GM19395 (cell line): ENCODE data around the gene C1orf105.
"Not testable (repeated sequence)": the region's sequence is repeated elsewhere in the genome, so short reads cannot be mapped to it uniquely, and the experiment has no call there.

Source experiments
- ATAC-seq: cut with Tn5 transposase; IDR thresholded peaks from one replicate; pipeline ENCODE4 v1.9.1; 2021; ENCODE audit warnings: mild to moderate bottlenecking, moderate library complexity; ENCODE audit not compliant: unreplicated experiment

Gene C1orf105

DNA sequence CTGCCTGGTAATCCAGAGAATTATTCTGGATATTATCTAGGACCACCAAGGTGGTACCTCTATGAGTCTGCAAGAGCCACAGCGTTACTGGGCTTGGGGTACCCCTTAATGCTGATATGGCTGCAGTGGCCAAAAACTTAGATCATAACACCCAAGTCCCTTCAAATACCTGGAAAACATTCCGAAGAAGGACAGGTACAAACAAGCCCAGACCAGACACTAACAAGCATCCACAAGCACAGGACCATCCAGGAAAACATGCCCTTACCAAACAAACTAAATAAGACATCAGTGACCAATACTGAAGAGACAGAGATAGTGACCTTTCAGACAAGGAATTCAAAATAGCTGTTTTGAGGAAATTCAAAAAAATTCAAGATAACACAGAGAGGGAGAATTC is 2.9 kb downstream of the C1orf105 start:
- ATAC-seq = no peak

DNA sequence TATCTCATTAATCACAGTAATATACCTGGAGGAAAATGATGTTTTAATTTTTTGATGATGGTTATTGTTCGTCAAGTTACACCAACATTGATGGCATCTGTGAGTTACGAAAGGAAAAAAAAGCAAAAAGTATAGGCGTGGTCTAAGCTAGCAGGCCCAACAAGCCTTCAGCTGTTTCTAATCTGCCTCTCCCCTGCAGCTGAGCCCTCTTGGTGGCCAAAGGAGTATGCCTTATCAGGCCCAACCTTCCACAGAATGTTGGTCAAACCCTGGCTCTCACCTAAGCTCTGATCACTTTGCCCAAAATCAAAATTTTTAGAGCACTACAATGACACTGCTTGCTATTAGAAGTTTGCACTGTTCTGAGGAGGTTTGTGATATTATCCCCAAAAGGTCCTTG is 4.9 kb downstream of the C1orf105 start:
- ATAC-seq = no peak

DNA sequence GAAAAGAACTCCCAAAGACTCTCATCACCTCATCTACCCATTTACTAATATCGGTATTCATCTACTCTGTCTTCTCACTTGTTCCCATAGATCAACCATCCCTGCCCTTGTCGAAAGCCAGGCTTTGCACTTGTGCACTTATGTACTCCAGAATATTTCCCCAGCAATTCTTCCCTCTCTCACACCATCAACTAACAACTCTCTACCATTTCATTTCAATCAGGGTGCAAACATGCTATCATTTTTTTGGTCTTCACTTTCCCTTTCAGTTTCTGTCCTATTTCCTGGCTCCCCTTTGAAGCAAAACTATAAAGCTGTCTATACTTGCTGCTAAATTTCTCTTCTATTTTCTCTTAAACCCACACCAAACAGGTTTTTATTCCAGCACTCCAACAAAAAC is 6.7 kb downstream of the C1orf105 start:
- ATAC-seq = no peak

DNA sequence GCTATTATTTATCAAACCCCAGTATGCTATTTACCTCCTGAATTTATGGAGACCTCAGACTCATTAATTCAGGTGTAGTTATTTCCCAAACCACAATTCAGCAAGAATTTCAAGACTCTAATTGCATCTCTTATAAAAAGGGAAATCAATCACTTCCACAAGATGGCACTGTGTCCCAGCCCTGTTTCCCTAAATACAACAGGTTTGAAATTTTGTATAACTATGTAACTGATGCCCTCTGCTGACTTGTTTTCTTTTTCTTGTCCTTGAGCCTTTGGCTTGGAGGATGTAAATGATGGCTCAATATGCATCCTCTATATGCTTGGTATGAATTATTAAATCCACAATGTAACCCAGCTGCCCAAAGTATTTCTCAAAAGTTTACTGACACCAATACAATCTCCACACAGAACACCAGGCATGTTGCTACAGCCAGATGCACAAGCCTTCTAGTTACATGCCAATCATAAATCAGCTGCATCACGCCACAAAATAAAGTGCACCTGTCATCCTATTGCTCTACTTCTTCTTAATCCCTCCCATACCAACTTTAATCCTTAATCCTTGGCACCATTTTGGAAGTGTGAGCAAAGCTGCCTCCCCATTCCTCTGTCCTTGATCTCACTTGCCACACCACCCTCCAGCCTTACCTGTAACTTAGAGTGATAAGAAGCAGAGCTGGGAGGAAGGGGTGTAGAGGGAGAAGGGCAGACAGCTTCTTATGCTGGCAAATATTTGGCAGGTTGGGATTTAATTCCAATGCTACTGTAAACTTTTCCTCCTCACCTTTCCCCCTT is 9.0 kb downstream of the C1orf105 start:
- no peak for ATAC-seq

- ATAC-seq = no peak
These were observed 9.6 kb downstream of the C1orf105 start for GRCh38 chr1:172430128-172430454.

GRCh38 chr1:172431204-172431603 is 10.7 kb downstream of the C1orf105 start:
- ATAC-seq = no peak

DNA sequence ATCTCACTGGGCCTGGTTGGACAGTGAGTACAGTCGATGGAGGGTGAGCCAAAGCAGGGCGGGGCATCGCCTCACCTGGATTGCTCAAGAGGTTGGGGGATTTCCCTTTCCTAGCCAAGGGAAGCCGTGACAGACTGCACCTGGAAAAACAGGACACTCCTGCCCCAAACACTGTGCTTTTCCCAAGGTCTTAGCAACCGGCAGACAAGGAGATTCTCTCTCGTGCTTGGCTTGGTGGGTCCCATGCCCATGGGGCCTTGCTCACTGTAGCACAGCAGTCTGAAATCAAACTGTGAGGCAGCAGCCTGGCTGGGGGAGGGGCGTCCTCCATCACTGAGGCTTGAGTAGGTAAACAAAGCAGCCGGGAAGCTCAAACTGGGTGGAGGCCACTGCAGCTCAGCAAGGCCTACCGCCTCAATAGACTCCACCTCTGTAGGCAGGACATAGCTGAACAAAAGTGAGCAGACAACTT is 11.3 kb downstream of the C1orf105 start:
- ATAC-seq = no peak

DNA sequence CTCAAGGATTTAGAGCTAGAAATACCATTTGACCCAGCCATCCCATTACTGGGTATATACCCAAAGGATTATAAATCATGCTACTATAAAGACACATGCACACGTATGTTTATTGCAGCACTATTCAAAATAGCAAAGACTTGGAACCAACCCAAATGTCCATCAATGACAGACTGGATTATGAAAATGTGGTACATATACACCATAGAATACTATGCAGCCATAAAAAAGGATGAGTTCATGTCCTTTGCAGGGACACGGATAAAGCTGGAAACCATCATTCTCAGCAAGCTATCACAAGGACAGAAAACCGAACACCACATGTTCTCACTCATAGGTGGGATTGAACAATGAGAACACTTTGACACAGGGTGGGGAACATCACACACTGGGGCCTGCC is 16.7 kb downstream of the C1orf105 start:
- not testable (repeated sequence) for ATAC-seq

- ATAC-seq = no peak
These were observed 21.9 kb downstream of the C1orf105 start for GRCh38 chr1:172442404-172442803.

- peak; percentile 3 for ATAC-seq
These were observed 22.5 kb downstream of the C1orf105 start for GRCh38 chr1:172442843-172443565.

DNA sequence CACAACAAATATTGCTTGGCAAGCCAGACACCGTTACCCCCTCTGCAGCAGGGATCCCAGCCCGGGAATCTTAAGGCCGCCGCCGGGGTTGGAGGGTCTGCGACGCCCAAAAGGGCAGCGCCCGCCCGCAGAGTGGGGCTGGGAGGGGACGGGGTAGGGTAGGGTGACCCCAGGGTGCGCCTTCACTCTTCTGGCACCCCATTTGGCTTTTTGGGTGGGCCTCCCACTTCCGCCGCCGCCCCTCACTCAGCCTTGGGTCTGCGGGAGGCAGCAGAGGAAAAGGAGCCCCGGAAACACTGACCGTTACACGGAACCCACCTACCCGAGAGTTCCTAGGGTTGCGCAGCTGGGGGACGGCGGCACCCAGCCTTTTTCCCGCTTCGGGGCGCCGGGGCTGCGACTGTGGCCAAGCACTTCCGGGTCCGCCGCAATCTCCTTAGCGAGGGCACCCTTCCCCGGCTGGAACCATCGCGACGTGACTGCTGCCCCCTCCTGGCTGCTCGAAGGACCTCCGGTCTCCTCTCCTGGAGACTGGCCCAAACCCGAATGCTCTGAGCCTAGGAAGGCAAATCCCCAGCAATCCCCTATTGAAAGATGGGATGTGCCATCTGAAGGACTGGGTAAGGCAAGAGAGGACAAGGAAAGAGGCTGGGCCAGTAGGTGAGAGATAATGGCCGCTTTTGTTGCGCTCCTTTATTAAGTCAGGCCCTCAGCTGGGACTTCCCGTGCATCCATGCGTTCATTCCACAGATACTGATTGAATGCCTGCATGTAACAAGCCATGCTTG is 23.4 kb downstream of the C1orf105 start, which contains the start of gene PIGC:
Gene PIGC (minus strand): TSS at position 404 of the 788 bp plus-strand sequence. CDS start 1,447 bp downstream, outside the sequence.
- ATAC-seq = peak; percentile 100

GRCh38 chr1:172446547-172446946 is 26.1 kb downstream of the C1orf105 start:
- no peak for ATAC-seq

- no peak for ATAC-seq
These were observed 27.2 kb downstream of the C1orf105 start for GRCh38 chr1:172447641-172448040.

DNA sequence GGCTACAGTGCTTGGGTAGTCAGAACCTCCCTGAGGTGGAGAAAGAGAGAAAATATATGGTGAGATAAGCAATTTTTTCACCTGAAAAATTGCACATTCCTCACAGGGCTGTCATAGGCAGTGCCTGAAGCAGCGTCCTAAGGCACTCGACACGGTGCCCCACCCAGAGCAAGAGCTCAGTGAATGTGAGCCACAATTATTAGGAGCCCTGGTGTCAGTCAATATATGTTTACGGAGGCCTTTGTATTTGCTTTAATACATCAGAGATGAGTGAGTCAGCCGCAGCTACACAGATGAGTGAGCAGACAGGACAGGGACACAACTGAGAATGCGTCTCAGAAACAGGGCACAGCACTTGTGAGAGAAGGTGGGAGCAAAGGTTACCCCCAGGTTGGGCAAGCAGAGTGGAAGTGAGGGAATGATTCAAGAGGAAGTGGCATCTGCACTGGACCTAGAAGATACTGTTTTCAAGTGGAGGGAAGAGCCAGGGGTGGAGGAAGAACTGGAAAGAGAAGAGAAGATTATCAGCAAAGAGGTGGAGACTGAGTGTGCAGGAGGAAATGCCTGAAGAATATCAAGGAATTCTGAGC is 28.6 kb downstream of the C1orf105 start:
- no peak for ATAC-seq

DNA sequence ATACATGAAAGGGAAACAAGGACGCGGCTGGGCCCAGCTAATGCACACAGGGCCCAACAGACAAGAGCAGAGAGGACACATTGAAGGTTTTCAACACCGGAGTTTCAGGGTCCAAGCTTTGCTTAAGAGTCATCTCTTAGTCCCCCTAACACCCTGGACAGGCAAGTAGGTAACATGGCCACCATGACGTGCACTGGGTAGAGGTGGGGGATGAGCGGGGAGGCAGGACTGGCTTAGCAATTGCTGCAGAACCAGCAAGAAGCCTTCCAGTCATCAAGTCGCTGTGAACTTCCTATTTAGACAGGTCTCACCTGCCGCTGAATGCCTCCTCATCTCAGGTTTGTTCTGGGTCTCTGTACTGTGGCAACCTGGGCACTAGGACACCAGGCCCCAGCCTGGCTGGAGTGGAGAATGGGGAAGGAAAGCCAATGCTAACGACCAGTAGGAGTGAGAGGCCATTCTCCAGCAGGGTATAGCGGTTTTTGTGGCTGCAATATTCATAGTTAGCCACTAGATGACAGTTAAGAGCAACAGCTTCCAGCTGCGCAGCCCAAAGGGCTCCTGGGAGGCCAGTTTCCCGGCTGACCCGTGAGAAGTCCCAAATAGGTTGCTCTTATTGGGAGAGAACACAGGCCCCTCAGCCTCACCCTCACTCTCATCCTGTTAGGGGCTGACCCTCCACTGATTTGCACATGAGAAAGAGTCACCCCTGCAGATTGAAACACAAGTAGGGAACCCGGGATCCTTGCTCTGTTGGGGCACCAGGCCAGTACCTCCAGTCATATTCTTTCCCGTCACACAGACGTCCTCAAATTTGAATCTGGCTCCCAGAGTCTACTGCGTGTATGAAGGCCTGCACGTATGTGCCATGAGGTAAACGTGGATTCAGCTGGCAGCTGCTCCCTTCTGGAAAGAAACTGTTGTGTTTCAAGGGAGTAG is 29.4 kb downstream of the C1orf105 start:
- peak; percentile 94 for ATAC-seq

DNA sequence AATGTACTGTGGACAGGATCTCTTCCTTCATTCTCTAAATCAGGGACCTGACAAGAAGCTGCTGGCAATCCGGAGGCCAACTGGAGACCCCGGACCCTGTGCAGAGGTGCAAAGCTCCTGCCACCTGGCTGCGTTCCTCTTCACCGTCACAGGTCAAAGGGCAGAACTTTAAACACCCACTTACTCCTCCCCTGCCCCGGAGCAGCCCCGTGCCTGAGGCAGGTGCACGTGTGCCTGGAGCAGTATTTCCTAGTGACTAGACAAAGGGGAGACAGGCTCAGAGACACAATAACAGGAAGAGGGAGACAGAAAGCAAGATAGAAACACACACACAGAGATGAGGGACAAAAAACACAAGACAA is 30.0 kb downstream of the C1orf105 start:
- ATAC-seq = no peak

GRCh38 chr1:172451002-172451443 is 30.5 kb downstream of the C1orf105 start:
- no peak for ATAC-seq

- ATAC-seq = no peak
These were observed 32.2 kb downstream of the C1orf105 start for GRCh38 chr1:172452536-172453152.

- no peak for ATAC-seq
These were observed 32.7 kb downstream of the C1orf105 start for GRCh38 chr1:172453153-172453545.
